ENCODE measurements around the gene ESPL1.

DNA sequence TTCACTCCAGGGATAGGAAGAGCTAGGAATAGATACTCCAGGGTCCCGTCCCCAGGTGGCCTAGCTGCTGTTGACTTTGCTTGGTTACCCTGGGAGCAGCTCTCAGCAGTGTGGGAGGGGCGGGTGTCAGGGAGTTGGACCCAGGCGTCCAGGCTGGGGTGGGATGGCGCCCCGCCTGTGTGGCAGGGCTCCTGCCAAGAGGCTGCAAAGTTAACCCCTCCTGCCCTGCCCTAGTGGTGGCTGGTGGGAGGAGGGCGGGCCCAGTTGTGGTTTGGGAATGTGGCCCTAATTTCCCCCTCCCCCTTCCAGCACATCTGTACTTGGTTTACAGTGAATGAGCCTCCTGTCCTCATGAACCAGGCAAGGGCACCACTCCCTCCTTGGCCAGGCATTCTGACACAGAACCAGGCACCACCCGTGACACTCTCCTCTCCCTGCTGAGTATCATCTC is 34.4 kb upstream of the ESPL1 start:
- TF ChIP-seq, protein P1, sequence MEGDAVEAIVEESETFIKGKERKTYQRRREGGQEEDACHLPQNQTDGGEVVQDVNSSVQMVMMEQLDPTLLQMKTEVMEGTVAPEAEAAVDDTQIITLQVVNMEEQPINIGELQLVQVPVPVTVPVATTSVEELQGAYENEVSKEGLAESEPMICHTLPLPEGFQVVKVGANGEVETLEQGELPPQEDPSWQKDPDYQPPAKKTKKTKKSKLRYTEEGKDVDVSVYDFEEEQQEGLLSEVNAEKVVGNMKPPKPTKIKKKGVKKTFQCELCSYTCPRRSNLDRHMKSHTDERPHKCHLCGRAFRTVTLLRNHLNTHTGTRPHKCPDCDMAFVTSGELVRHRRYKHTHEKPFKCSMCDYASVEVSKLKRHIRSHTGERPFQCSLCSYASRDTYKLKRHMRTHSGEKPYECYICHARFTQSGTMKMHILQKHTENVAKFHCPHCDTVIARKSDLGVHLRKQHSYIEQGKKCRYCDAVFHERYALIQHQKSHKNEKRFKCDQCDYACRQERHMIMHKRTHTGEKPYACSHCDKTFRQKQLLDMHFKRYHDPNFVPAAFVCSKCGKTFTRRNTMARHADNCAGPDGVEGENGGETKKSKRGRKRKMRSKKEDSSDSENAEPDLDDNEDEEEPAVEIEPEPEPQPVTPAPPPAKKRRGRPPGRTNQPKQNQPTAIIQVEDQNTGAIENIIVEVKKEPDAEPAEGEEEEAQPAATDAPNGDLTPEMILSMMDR (IDR thresholded peaks at IDR 0.05), result no peak
- TF ChIP-seq EP300 (IDR thresholded peaks at IDR 0.05) (no peak), POLR2A (IDR thresholded peaks at IDR 0.05) (no peak)

Data from gastroesophageal sphincter (tissue), 3 donors.